GM11168 (cell line): ENCODE measurements around the gene KIAA0930.

Experiments
- in situ Hi-C: fragments of 300-500 bp; cut with MboI; formaldehyde crosslinking; loops from one replicate; pipeline ENCODE4 v1.12.0; 2022; ENCODE audit warnings: low sequenced_read_pairs; ENCODE audit not compliant: unreplicated experiment

KIAA0930 gene

GRCh38 chr22:45223304-45224117, 17.2 kb downstream of the KIAA0930 start:
- in situ Hi-C loops: no loop called here

- in situ Hi-C loops: no loop called here
Measured at GRCh38 chr22:45221201-45221600, 19.5 kb downstream of the KIAA0930 start.

GRCh38 chr22:45218976-45219375, 21.7 kb downstream of the KIAA0930 start:
- in situ Hi-C loops: no loop called here

GRCh38 chr22:45217806-45218205, 22.9 kb downstream of the KIAA0930 start:
- in situ Hi-C loops: no loop called here

GRCh38 chr22:45217345-45217744, 23.3 kb downstream of the KIAA0930 start:
- in situ Hi-C loops: no loop called here

GRCh38 chr22:45216133-45217003, 24.3 kb downstream of the KIAA0930 start:
- in situ Hi-C loops: no loop called here

- in situ Hi-C loops: no loop called here
Measured at GRCh38 chr22:45212992-45213751, 27.5 kb downstream of the KIAA0930 start.

- in situ Hi-C loops: no loop called here
Measured at GRCh38 chr22:45212306-45212709, 28.4 kb downstream of the KIAA0930 start.

GRCh38 chr22:45211848-45212247, 28.8 kb downstream of the KIAA0930 start:
- in situ Hi-C loops: no loop called here

GRCh38 chr22:45211435-45211834, 29.3 kb downstream of the KIAA0930 start:
- in situ Hi-C loops: no loop called here

- in situ Hi-C loops: no loop called here
Measured at GRCh38 chr22:45210991-45211390, 29.7 kb downstream of the KIAA0930 start.

GRCh38 chr22:45210577-45210976, 30.1 kb downstream of the KIAA0930 start:
- in situ Hi-C loops: no loop called here

GRCh38 chr22:45210174-45210573, 30.5 kb downstream of the KIAA0930 start:
- in situ Hi-C loops: no loop called here

GRCh38 chr22:45208993-45209838, 31.5 kb downstream of the KIAA0930 start:
- in situ Hi-C loops: no loop called here

- in situ Hi-C loops: no loop called here
Measured at GRCh38 chr22:45208696-45208992, 32.0 kb downstream of the KIAA0930 start.

- in situ Hi-C loops: no loop called here
Measured at GRCh38 chr22:45207981-45208664, 32.6 kb downstream of the KIAA0930 start.

- in situ Hi-C loops: no loop called here
Measured at GRCh38 chr22:45207533-45207932, 33.2 kb downstream of the KIAA0930 start.

GRCh38 chr22:45206233-45206632, 34.5 kb downstream of the KIAA0930 start:
- in situ Hi-C loops: no loop called here

GRCh38 chr22:45205276-45205925, 35.3 kb downstream of the KIAA0930 start:
- in situ Hi-C loops: no loop called here
